K562 (cell line): Measurements from ENCODE around the gene KCTD13. TPM values are rescaled to one million over a fixed set of nuclear protein-coding genes. Genes with fewer than 3 reads are reported as not detected.
A peak's percentile ranks its signal among the peaks of the same experiment; 100 is the strongest.
"Not testable (repeated sequence)": the region's sequence is repeated elsewhere in the genome, so short reads cannot be mapped to it uniquely, and the experiment has no call there.

ENCODE experiments used
- ATAC-seq: fragments of 200-7000 bp; cut with Tn5 transposase; 3 replicates; pipeline ENCODE4 v1.9.1; 2020; ENCODE audit warnings: moderate library complexity
- BruUV-seq: library from RNA; stranded (reverse); fragments of 400-500 nt; replicated peaks from 2 replicates; lab custom pipeline; 2021; lab: Mats Ljungman, UMichigan
- CTCF ChIA-PET: fragments of 300-600 bp; formaldehyde crosslinking; extraction: SDS; loops from one replicate; lab custom pipeline; 2021; ENCODE audit warnings: low intra/inter-chr PET ratio; lab: Yijun Ruan, JAX
- POLR2A ChIA-PET: fragments of 300-600, 350-650 bp; sonication (Branson Sonifier 250); formaldehyde crosslinking; extraction: SDS; loops from one replicate; lab custom pipeline; 2021; ENCODE audit warnings: antibody characterized with exemption, inconsistent platforms; lab: Yijun Ruan, JAX
- DNase-seq, 4 experiments: peaks; one replicate each; pipeline versions ENCODE4 v3.0.0 to v3.0.0-alpha.2; 2011 to 2018; ENCODE audit warnings: low spot score in 3 of 4, mixed read lengths in 3 of 4; ENCODE audit errors: extremely low read depth in 1 of 4
- FAIRE-seq: peaks from 2 replicates; lab custom pipeline; 2011; peaks lifted over from hg19 to GRCh38; lab: Jason Lieb, UNC
- H2AFZ ChIP-seq: 2 replicates; pipeline ENCODE4 v1.6.0; 2011; ENCODE audit warnings: low read depth, low read length, control low read depth, inconsistent platforms
- H3K27ac ChIP-seq: fragments of 200-600 bp; 3 replicates; pipeline ENCODE4 v1.8.0; 2011; ENCODE audit warnings: low read depth, mild to moderate bottlenecking, control low read depth, inconsistent platforms, low read length, moderate library complexity, mixed read lengths; ENCODE audit errors: extremely low read depth
- H3K27me3 ChIP-seq, 2 experiments: fragments of 300-600 bp in 1 of 2; 2 replicates in 1 of 2; 3 replicates in 1 of 2; pipeline versions ENCODE4 v1.6.0 to v1.8.0; 2011; ENCODE audit warnings: inconsistent platforms in 2 of 2, low read length in 2 of 2, mild to moderate bottlenecking in 1 of 2, mixed read lengths in 1 of 2, moderate library complexity in 1 of 2; ENCODE audit not compliant: control insufficient read depth in 2 of 2, insufficient read depth in 2 of 2
- H3K36me3 ChIP-seq: fragments of 300-600 bp; 3 replicates; pipeline ENCODE4 v1.8.0; 2011; ENCODE audit warnings: mild to moderate bottlenecking, low read length, inconsistent platforms; ENCODE audit not compliant: control insufficient read depth, insufficient read depth
- H3K4me1 ChIP-seq, 2 experiments: fragments of 200-600 bp in 1 of 2; replicated peaks in 1 of 2; 2 replicates in 1 of 2; 3 replicates in 1 of 2; pipeline versions ENCODE4 v1.5.1 to v1.8.0; 2011; ENCODE audit warnings: inconsistent platforms in 2 of 2, low read length in 2 of 2, mild to moderate bottlenecking in 1 of 2, mixed read lengths in 1 of 2, moderate library complexity in 1 of 2; ENCODE audit not compliant: control insufficient read depth in 2 of 2, insufficient read depth in 2 of 2
- H3K4me2 ChIP-seq: 2 replicates; pipeline ENCODE4 v1.6.1; 2011; ENCODE audit warnings: low read length, control low read depth, inconsistent platforms, mixed read lengths; ENCODE audit not compliant: insufficient read depth
- H3K4me3 ChIP-seq: fragments of 200-600 bp; sonication (generic), shearing (Covaris generic); 2 replicates; pipeline ENCODE4 v1.5.1; 2016; ENCODE audit warnings: control low read depth, inconsistent platforms
- H3K79me2 ChIP-seq: fragments of 200-600 bp; 3 replicates; pipeline ENCODE4 v1.8.0; 2011; ENCODE audit warnings: low read length, inconsistent platforms; ENCODE audit not compliant: control insufficient read depth, insufficient read depth
- H3K9ac ChIP-seq, 2 experiments: 2 replicates each; pipeline versions ENCODE4 v1.6.0 to v1.6.1; 2011; ENCODE audit warnings: low read depth in 2 of 2, low read length in 2 of 2, control low read depth in 1 of 2, inconsistent platforms in 1 of 2, mild to moderate bottlenecking in 1 of 2, mixed read lengths in 1 of 2; ENCODE audit not compliant: insufficient read depth in 1 of 2
- H3K9me1 ChIP-seq: one replicate; pipeline ENCODE4 v1.6.0; 2011; ENCODE audit warnings: inconsistent platforms, mild to moderate bottlenecking, low read length, moderate library complexity; ENCODE audit not compliant: control insufficient read depth, insufficient read depth
- H3K9me3 ChIP-seq: replicated peaks from 2 replicates; pipeline ENCODE4 v1.5.1; 2011; ENCODE audit warnings: low read depth, low read length, inconsistent platforms; ENCODE audit not compliant: control insufficient read depth, insufficient read depth
- H4K20me1 ChIP-seq: replicated peaks from 2 replicates; pipeline ENCODE4 v1.6.1; 2011; ENCODE audit warnings: low read length, inconsistent platforms, mixed read lengths; ENCODE audit not compliant: control insufficient read depth, insufficient read depth
- FOXJ3 ChIP-seq: sonication (generic); formaldehyde crosslinking; IDR thresholded peaks from 2 replicates; pipeline ENCODE4 v1.4.0; 2020; ENCODE audit warnings: mild to moderate bottlenecking, missing genetic modification reagents
- MAFF ChIP-seq: IDR thresholded peaks from 2 replicates; pipeline ENCODE4 v1.6.1; 2012; ENCODE audit warnings: low read length, improper control_type of control experiment
- NCOA1 ChIP-seq: fragments of 450-650 bp; IDR thresholded peaks from 2 replicates; pipeline ENCODE4 v1.6.1; 2016; ENCODE audit warnings: low read depth
- PKNOX1 ChIP-seq: fragments of 450-650 bp; IDR thresholded peaks from 2 replicates; pipeline ENCODE4 v1.6.1; 2016
- POU5F1 ChIP-seq: fragments of 150-350 bp; IDR thresholded peaks from 2 replicates; pipeline ENCODE4 v1.6.1; 2014; ENCODE audit warnings: borderline replicate concordance, low read length, low read depth, mild to moderate bottlenecking; ENCODE audit not compliant: partially characterized antibody
- PYGO2 ChIP-seq: fragments of 450-650 bp; IDR thresholded peaks from 2 replicates; pipeline ENCODE4 v1.6.1; 2016; ENCODE audit warnings: mild to moderate bottlenecking, missing genetic modification characterization, moderate library complexity, missing compliant biosample characterization
- RAD51 ChIP-seq: fragments of 450-650 bp; IDR thresholded peaks from 2 replicates; pipeline ENCODE4 v1.7.1; 2016; ENCODE audit warnings: low read depth, mild to moderate bottlenecking, borderline replicate concordance
- RBM25 ChIP-seq: fragments of 200-400 bp; formaldehyde crosslinking; IDR thresholded peaks from 2 replicates; pipeline ENCODE4 v1.6.1; 2018; ENCODE audit warnings: low read length, low read depth, moderate library complexity; ENCODE audit not compliant: severe bottlenecking
- SMARCE1 ChIP-seq: fragments of 450-650 bp; IDR thresholded peaks from 2 replicates; pipeline ENCODE4 v1.7.1; 2016; ENCODE audit warnings: mild to moderate bottlenecking
- SP1 ChIP-seq: sonication (generic); formaldehyde crosslinking; IDR thresholded peaks from 2 replicates; pipeline ENCODE4 v1.8.1; 2022; ENCODE audit warnings: mild to moderate bottlenecking, missing genetic modification reagents
- TEAD4 ChIP-seq, 2 experiments: sonication (generic) in 1 of 2; formaldehyde crosslinking in 1 of 2; IDR thresholded peaks; 2 replicates each; pipeline versions ENCODE4 v1.6.1 to v1.8.0; 2012 to 2022; ENCODE audit warnings: borderline replicate concordance in 1 of 2, inconsistent platforms in 1 of 2, low read length in 1 of 2, mild to moderate bottlenecking in 1 of 2, missing genetic modification reagents in 1 of 2
- USF2 ChIP-seq: sonication (generic); formaldehyde crosslinking; IDR thresholded peaks from 2 replicates; pipeline ENCODE4 v1.5.0; 2020; ENCODE audit warnings: missing genetic modification reagents
- ZBTB17 ChIP-seq: fragments of 450-650 bp; formaldehyde crosslinking; IDR thresholded peaks from 2 replicates; pipeline ENCODE4 v1.4.0; 2020; ENCODE audit warnings: mild to moderate bottlenecking
- ZNF121 ChIP-seq: sonication (generic); formaldehyde crosslinking; conservative IDR thresholded peaks from 2 replicates; pipeline ENCODE4 v1.8.0; 2022; ENCODE audit warnings: missing genetic modification reagents
- ZNF445 ChIP-seq: fragments of 250-450 bp; sonication (Bioruptor Pico); IDR thresholded peaks from 2 replicates; pipeline ENCODE4 v1.4.0; 2020; ENCODE audit warnings: low read depth, mild to moderate bottlenecking, moderate library complexity
- WGBS: fragments of 100-300 bp; shearing (Covaris generic); methylation state at CpG from one replicate; pipeline ENCODE4 v1.1.6; 2016; ENCODE audit warnings: low coverage, mixed read lengths; ENCODE audit not compliant: insufficient coverage; ENCODE audit errors: missing lambda C conversion rate; 5-methylcytosine and 5-hydroxymethylcytosine counted together
- in situ Hi-C: fragments of 300-500 bp; cut with MboI; formaldehyde crosslinking; loops from 4 replicates; pipeline ENCODE4 v1.15.0; 2018; ENCODE audit warnings: inconsistent platforms, mixed read lengths
- intact Hi-C: fragments of 100-400 bp; cut with micrococcal nuclease; formaldehyde crosslinking; loops from 2 replicates; pipeline ENCODE4 v1.14.2; 2022
- polyA plus RNA-seq, 8 experiments: library from polyadenylated mRNA; depleted of rRNA in 4 of 8; stranded (reverse) in 5 of 8; unstranded in 3 of 8; fragments of >200 nt; fragmentation: Nextera tagmentation in 2 of 8; fragmentation: Illumina TruSeq in 1 of 8; extraction: Ambion mirVana in 2 of 8; extraction: Trizol in 1 of 8; gene quantifications; 2 replicates each; pipeline versions ENCODE4 v1.2.1 to v1.2.3, GENCODE V29; 2011 to 2014; ENCODE audit warnings: inconsistent platforms in 1 of 8, missing spikeins in 1 of 8
- total RNA-seq, 7 experiments: library from RNA; depleted of rRNA in 6 of 7; stranded (reverse); fragments of >200 nt in 6 of 7; fragmentation: Illumina TruSeq in 2 of 7; extraction: Trizol in 2 of 7; gene quantifications; 2 replicates each; pipeline versions ENCODE4 v1.2.1 to v1.2.3, GENCODE V29; 2011 to 2021; ENCODE audit warnings: low replicate concordance in 1 of 7

The KCTD13 gene
- total and polyA plus RNA-seq, 9 of the 15 experiments (the other 6 are each of a cell fraction or from before 2014, with no cell fraction given): 1.0 to 20.6 (median 9.8) TPM

DNA sequence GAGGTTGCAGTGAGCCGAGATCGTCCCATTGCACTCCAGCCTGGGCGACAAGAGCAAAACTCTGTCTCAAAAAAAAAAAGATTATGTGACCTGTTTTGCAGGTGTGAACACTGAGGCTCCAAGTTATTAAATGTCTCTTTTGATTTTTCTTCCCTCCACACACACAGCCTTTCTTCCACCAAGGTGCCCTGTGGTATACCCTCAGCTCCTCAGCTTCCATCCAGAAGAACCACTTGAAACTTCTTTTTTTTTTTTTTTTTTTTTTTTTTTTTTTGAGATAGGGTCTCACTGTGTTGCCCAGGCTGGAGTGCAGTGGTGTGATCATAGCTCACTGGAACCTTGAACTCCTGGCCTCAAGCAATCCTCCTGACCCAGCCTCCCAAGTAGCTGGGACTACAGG lies 36.7 kb downstream of the KCTD13 start:
- ATAC-seq, H3K9me3 ChIP-seq, H3K36me3 ChIP-seq, CTCF ChIA-PET, H3K4me3 ChIP-seq, H3K79me2 ChIP-seq: not testable (repeated sequence)
- POLR2A ChIA-PET: interaction anchor here (1.6 kb wide), 1 partner anchor 12 kb away, joined by 6 read pairs; no protein-coding TSS in a partner anchor
- peaks cover 13 to 41% of the 10 kb centered on the region in 2 experiments; a peak in 4 of 5 replicates for H3K27me3 ChIP-seq
- TF ChIP-seq ZNF121 (peak; percentile 84), RBM25 (peak; percentile 14)
- TF ChIP-seq, all 486 proteins: peak for 2; not testable (repeated sequence) for 484
- H3K4me2 ChIP-seq, intact Hi-C loops, in situ Hi-C loops, H3K9me1 ChIP-seq, BruUV-seq, DNase-seq, H3K27ac ChIP-seq, H4K20me1 ChIP-seq, H2AFZ ChIP-seq, H3K9ac ChIP-seq, H3K4me1 ChIP-seq, FAIRE-seq: not testable (repeated sequence)
- 19% methylated on average over 3 of the region's 3 CpGs for WGBS

DNA sequence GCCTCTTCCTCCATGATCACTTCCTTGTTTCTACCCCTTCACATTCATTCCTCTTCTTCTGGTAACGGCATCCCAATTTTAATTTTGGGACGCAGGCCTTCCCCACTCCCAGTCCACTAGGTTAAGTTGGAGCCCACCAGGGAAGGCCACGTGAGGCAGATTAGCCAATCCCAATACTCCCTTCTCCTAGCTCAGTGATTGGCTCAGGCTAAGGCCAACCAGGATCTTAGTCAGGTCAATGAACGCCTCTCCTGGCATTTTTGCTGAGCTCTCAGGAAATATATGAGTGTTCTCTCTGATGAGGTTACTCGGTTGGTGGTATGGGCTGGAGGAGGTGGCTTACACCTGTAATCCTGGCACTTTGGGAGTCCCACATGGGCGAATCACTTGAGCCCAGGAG lies 42.0 kb downstream of the KCTD13 start:
- peak in 3 of 4 experiments; percentile 31 to 71 (median 42) for DNase-seq
- no peak overlapping the region for H3K27ac ChIP-seq
- ChIA-PET CTCF (no interaction called here), POLR2A (interaction anchor here (0.6 to 0.8 kb wide), 4 partner anchors 10 to 77 kb away, joined by 3 to 4 read pairs (median 3); partner anchors contain the start of gene KCTD13)
- peak; percentile 59 for FAIRE-seq
- no peaks in the 10 kb centered on the region for H4K20me1 ChIP-seq
- peak; percentile 88 for ATAC-seq
- H3K9me3 ChIP-seq: no peaks in the 10 kb centered on the region
- intact Hi-C loops: no loop called here
- H3K9ac ChIP-seq: no peak overlapping the region
- H3K79me2 ChIP-seq: no peaks in the 10 kb centered on the region
- H3K9me1 ChIP-seq: no peaks in the 10 kb centered on the region
- 22% methylated on average over 6 of the region's 6 CpGs for WGBS
- no peak overlapping the region for H3K4me2 ChIP-seq
- BruUV-seq: no TSS peak
- H3K36me3 ChIP-seq: no peaks in the 10 kb centered on the region
- H3K4me1 ChIP-seq: peaks cover 0 to 4% of the 10 kb centered on the region in 2 experiments; a peak in 1 of 5 replicates
- 0 out of 2 replicates have a peak overlapping the region, but pooled peaks have one; percentile 24 for H2AFZ ChIP-seq
- H3K4me3 ChIP-seq: no peak overlapping the region
- peaks cover 18 to 36% of the 10 kb centered on the region in 2 experiments; a peak in 4 of 5 replicates for H3K27me3 ChIP-seq
- in situ Hi-C loops: no loop called here
- TF ChIP-seq TEAD4 (IDR thresholded peaks at IDR 0.05; ENCODE audit: low read length) (no peak), TEAD4 (CRISPR knock-in tag; IDR thresholded peaks at IDR 0.05; ENCODE audit: borderline replicate concordance) (no peak), POU5F1 (no peak), RBM25 (peak; percentile 21), NCOA1 (no peak), ZBTB17 (CRISPR knock-in tag) (no peak), PKNOX1 (peak; percentile 47; the same call in 1 of the 2 replicates), ZNF445 (CRISPR knock-in tag) (no peak), RAD51 (peak; percentile 83; the same call in 1 of the 2 replicates), FOXJ3 (CRISPR knock-in tag) (no peak), MAFF (no peak), SMARCE1 (no peak), PYGO2 (tag) (no peak), SP1 (CRISPR knock-in tag) (no peak), USF2 (CRISPR knock-in tag) (peak; percentile 94)
